Fibroblast of villous mesenchyme (primary cell): ENCODE results near the gene MFAP4. TPM values are rescaled to one million over a fixed set of nuclear protein-coding genes. Genes with fewer than 3 reads are reported as not detected.

Experiments
- DNase-seq: peaks from one replicate; pipeline ENCODE4 v3.0.0-alpha.2; 2010; ENCODE audit warnings: low read depth
- H3K4me3 ChIP-seq: 2 replicates; pipeline ENCODE4 v1.5.1; 2011; ENCODE audit warnings: low read depth, mild to moderate bottlenecking, low read length
- CTCF ChIP-seq: IDR thresholded peaks from 2 replicates; pipeline ENCODE4 v1.5.1; 2012; ENCODE audit warnings: low read depth, mild to moderate bottlenecking, low read length; ENCODE audit not compliant: insufficient read depth
- total RNA-seq: library from RNA; depleted of rRNA; stranded (reverse); fragments of >200 nt; gene quantifications from 2 replicates; pipeline ENCODE4 v1.2.3, GENCODE V29; 2012

The MFAP4 gene
- total RNA-seq, 1 donor, result 17.7 TPM

- peak overlapping the region; percentile 71 for H3K4me3 ChIP-seq
- peak; percentile 99 for DNase-seq
- no peak for TF ChIP-seq CTCF
Measured at GRCh38 chr17:19377602-19378415, 9.2 kb downstream of the MFAP4 start.

- TF ChIP-seq CTCF, result no peak
- no peak for DNase-seq
- H3K4me3 ChIP-seq, result peak overlapping the region; percentile 71
Measured at GRCh38 chr17:19376811-19377210, 10.2 kb downstream of the MFAP4 start.

- peak; percentile 47 for DNase-seq
- H3K4me3 ChIP-seq, result no peak overlapping the region
- TF ChIP-seq CTCF, result no peak
Measured at GRCh38 chr17:19375732-19376131, 11.3 kb downstream of the MFAP4 start.

GRCh38 chr17:19374136-19374535 lies 12.9 kb downstream of the MFAP4 start:
- DNase-seq, result peak; percentile 50
- no peak for TF ChIP-seq CTCF
- no peak overlapping the region for H3K4me3 ChIP-seq

- no peak for TF ChIP-seq CTCF
- DNase-seq, result no peak
- H3K4me3 ChIP-seq, result no peak overlapping the region
Measured at GRCh38 chr17:19372866-19373504, 14.0 kb downstream of the MFAP4 start.

GRCh38 chr17:19372439-19372838 lies 14.6 kb downstream of the MFAP4 start:
- no peak for TF ChIP-seq CTCF
- DNase-seq, result no peak
- H3K4me3 ChIP-seq, result no peak overlapping the region

- no peak overlapping the region for H3K4me3 ChIP-seq
- DNase-seq, result no peak
- TF ChIP-seq CTCF, result no peak
Measured at GRCh38 chr17:19372011-19372370, 15.0 kb downstream of the MFAP4 start.
